ENCODE results near the gene TIMM23. TPM values are rescaled to one million over a fixed set of nuclear protein-coding genes. Genes with fewer than 3 reads are reported as not detected.
A peak's percentile ranks its signal among the peaks of the same experiment; 100 is the strongest.

The TIMM23 gene
- total RNA-seq, 1 experiment from 2014 or later, result 70.1 TPM

- H3K9me2 ChIP-seq (ENCODE audit: insufficient read depth), result no peaks in the 10 kb centered on the region
- H3K4me3 ChIP-seq (replicated peaks in 1 of 2; ENCODE audit: low read depth in 1 of 2, low read length in 2 of 2), result no peak overlapping the region
- no peaks in the 10 kb centered on the region for H3K36me3 ChIP-seq (ENCODE audit: control insufficient read depth in 1 of 2, insufficient read depth in 2 of 2, low read length in 2 of 2)
- TF ChIP-seq POLR2AphosphoS5 (IDR thresholded peaks at IDR 0.05; ENCODE audit: low read depth, low read length) (no peak), ELF1 (IDR thresholded peaks at IDR 0.05; ENCODE audit: borderline replicate concordance, low read depth) (no peak), EZH2phosphoT487 (IDR thresholded peaks at IDR 0.05; ENCODE audit: borderline replicate concordance) (no peak), SRF (IDR thresholded peaks at IDR 0.05; ENCODE audit: low read depth) (no peak), TCF7L2 (IDR thresholded peaks at IDR 0.05; ENCODE audit: borderline replicate concordance, extremely low read depth, insufficient read depth, insufficient read length) (no peak), EGR1 (IDR thresholded peaks at IDR 0.05; ENCODE audit: low read depth) (no peak)
- TF ChIP-seq, protein P1, sequence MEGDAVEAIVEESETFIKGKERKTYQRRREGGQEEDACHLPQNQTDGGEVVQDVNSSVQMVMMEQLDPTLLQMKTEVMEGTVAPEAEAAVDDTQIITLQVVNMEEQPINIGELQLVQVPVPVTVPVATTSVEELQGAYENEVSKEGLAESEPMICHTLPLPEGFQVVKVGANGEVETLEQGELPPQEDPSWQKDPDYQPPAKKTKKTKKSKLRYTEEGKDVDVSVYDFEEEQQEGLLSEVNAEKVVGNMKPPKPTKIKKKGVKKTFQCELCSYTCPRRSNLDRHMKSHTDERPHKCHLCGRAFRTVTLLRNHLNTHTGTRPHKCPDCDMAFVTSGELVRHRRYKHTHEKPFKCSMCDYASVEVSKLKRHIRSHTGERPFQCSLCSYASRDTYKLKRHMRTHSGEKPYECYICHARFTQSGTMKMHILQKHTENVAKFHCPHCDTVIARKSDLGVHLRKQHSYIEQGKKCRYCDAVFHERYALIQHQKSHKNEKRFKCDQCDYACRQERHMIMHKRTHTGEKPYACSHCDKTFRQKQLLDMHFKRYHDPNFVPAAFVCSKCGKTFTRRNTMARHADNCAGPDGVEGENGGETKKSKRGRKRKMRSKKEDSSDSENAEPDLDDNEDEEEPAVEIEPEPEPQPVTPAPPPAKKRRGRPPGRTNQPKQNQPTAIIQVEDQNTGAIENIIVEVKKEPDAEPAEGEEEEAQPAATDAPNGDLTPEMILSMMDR (IDR thresholded peaks at IDR 0.05 in 2 of 3, conservative IDR thresholded peaks at IDR 0.05 in 1 of 3; ENCODE audit: borderline replicate concordance in 1 of 3, insufficient read depth in 1 of 3, low read depth in 2 of 3, low read length in 2 of 3), result no peak
- H4K20me1 ChIP-seq (ENCODE audit: insufficient read depth), result no peaks in the 10 kb centered on the region
- H3K9me3 ChIP-seq (ENCODE audit: control insufficient read depth in 1 of 2, insufficient read depth in 1 of 2, low read depth in 1 of 2, low read length in 2 of 2), result no peaks in the 10 kb centered on the region
- H3K4me2 ChIP-seq (ENCODE audit: low read length), result no peak overlapping the region
- H3K27ac ChIP-seq (ENCODE audit: low read depth, low read length), result no peak overlapping the region
- CTCF ChIA-PET, result interaction anchor here (1.2 to 1.8 kb wide), 2 partner anchors 10 to 569 kb away, joined by 3 to 7 read pairs; no protein-coding TSS in a partner anchor
- no TSS peak for BruUV-seq (replicated peaks)
- peaks cover 10 to 20% of the 10 kb centered on the region in 2 experiments; a peak in 3 of 4 replicates for H3K4me1 ChIP-seq (ENCODE audit: control insufficient read depth in 1 of 2, insufficient read depth in 2 of 2, low read length in 2 of 2)
- POLR2A ChIA-PET, result interaction anchor here (0.6 to 1.3 kb wide), 2 partner anchors 10 to 783 kb away, joined by 3 read pairs; no protein-coding TSS in a partner anchor
- H3K9ac ChIP-seq (ENCODE audit: low read length), result no peak overlapping the region
- no peaks in the 10 kb centered on the region for H3K27me3 ChIP-seq (ENCODE audit: insufficient read depth, low read length)
- DNase-seq (ENCODE audit: low read depth, low spot score), result no peak
- intact Hi-C loops (cut with micrococcal nuclease), result no loop called here
- no peak for ATAC-seq
- peaks cover 17% of the 10 kb centered on the region for H3K79me2 ChIP-seq (ENCODE audit: insufficient read depth, low read length)
- RAD21 ChIA-PET (ENCODE audit: low non-redundant PET in 1 of 2, low total read pairs in 2 of 2, uncharacterized antibody in 2 of 2, unreplicated experiment in 2 of 2), result no interaction called here
- peak overlapping the region; percentile 78 for H2AFZ ChIP-seq (ENCODE audit: low read depth, low read length, poor library complexity, severe bottlenecking)
These were observed 61.3 kb downstream of the TIMM23 start for GRCh38 chr10:46033602-46034011.
